Epithelial cell of proximal tubule (primary cell): ENCODE measurements around the gene C1orf35. TPM values are rescaled to one million over a fixed set of nuclear protein-coding genes. Genes with fewer than 3 reads are reported as not detected.

Source experiments
- DNase-seq: peaks from one replicate; pipeline ENCODE4 v3.0.0-alpha.2; 2011; ENCODE audit warnings: low read depth
- H3K4me3 ChIP-seq: 2 replicates; pipeline ENCODE4 v1.5.1; 2011; ENCODE audit warnings: low read depth, mild to moderate bottlenecking, low read length
- total RNA-seq: library from RNA; depleted of rRNA; stranded (reverse); fragments of >200 nt; gene quantifications from 2 replicates; pipeline ENCODE4 v1.2.3, GENCODE V29; 2015
- TF ChIP-seq, protein P1 (sequence below): conservative IDR thresholded peaks from 2 replicates; pipeline ENCODE4 v1.5.1; 2012; ENCODE audit warnings: low read depth, mild to moderate bottlenecking, low read length

Gene C1orf35
- total RNA-seq, 1 donor from 2014 or later: 23.8 TPM

DNA sequence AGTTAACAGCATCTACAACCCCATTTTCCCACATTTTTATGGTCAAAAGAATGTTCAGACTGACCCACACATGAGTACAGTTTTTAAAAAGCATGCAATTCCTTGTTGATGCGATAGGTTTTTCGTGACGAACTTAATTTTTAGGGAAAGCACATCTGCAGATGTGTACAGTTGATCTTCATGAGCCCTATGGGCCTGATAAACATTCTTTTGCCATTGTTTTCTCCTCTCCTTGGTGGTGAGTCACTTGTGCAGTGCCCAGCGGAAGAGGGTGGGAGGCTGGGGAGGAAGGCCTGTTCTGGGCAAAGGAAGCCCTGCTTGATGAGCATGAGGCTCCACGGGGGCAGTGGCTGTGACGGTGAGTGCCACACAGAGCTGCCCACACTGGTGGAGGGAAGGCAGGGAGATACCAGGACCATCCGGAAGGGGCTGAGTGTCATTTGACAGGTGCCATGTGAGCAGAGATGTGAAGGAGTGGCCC lies 15.3 kb downstream of the C1orf35 start:
- no peak for DNase-seq
- TF ChIP-seq, protein P1, sequence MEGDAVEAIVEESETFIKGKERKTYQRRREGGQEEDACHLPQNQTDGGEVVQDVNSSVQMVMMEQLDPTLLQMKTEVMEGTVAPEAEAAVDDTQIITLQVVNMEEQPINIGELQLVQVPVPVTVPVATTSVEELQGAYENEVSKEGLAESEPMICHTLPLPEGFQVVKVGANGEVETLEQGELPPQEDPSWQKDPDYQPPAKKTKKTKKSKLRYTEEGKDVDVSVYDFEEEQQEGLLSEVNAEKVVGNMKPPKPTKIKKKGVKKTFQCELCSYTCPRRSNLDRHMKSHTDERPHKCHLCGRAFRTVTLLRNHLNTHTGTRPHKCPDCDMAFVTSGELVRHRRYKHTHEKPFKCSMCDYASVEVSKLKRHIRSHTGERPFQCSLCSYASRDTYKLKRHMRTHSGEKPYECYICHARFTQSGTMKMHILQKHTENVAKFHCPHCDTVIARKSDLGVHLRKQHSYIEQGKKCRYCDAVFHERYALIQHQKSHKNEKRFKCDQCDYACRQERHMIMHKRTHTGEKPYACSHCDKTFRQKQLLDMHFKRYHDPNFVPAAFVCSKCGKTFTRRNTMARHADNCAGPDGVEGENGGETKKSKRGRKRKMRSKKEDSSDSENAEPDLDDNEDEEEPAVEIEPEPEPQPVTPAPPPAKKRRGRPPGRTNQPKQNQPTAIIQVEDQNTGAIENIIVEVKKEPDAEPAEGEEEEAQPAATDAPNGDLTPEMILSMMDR: no peak
- peak overlapping the region; percentile 20 for H3K4me3 ChIP-seq

DNA sequence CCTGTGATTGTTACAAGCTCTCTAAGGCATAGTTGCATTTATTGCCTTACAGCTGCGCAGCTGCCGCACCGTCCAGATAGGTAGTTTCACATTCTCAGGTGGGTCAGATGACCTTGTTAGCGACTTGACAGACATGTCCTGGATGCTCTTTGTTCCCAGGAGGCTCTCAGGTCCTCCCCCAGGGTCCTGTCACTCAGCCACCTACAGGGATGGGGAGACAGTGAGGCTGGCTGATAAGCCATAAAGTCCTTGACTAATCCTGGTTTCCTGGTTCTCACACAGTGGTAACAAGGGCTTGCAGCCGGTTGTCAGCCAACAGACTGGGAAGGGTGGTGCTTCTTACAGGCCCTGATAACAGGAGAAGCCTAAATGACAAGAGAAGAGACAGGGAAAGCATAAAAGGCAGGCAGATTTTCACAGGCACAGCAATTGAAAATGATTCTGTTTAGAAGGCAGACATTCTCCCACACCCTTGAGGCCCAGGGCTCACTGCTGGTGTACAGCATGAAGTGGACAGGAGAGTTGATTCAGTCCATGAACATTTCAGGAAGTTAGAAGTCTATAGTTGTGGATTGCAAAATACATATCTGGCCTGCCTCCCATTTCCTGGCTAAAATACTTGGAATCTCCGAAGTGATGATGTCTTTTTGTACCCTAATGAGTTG lies 17.7 kb downstream of the C1orf35 start:
- no peak for DNase-seq
- TF ChIP-seq, protein P1: no peak
- peak overlapping the region; percentile 98 for H3K4me3 ChIP-seq

DNA sequence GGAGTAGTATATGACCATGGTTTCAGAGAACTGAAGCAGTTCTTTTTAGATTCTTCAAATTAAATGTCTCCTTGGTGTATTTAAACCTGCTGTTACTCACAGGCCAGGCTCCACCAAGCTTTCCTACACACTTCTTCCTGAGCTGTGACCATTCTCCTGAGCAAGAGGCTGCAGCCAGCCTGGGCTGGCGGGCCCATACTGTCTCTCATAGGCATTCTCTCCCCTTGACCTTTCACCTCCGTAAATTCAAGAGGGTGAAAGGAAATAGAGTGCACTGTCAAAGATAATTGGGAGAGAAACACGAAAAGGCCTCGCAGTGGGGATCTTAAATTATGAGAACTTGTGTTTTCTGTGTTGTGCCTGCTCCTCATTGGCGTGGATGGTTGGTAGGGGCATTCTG lies 18.3 kb downstream of the C1orf35 start:
- peak overlapping the region; percentile 98 for H3K4me3 ChIP-seq
- TF ChIP-seq, protein P1: no peak
- DNase-seq: no peak

DNA sequence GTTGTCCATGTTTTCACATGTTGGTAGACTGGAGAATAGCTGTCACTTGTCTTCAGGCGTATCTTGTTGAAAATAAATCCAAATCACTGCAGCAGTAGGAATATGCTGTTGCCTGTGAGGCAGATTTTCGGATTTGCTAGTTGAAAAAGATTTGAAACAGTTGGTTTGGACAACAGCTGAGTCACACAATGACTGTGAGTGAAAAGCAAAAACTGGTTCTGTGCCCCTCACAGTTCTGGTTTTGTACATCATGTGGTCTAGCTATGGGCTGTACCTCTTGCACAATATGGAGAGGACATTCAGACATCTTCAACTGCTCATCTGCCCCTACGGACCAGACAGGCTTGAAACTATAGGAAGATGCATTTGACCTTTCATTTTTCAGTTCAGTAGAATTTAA lies 18.8 kb downstream of the C1orf35 start:
- H3K4me3 ChIP-seq: peak overlapping the region; percentile 98
- DNase-seq: no peak
- TF ChIP-seq, protein P1: no peak

DNA sequence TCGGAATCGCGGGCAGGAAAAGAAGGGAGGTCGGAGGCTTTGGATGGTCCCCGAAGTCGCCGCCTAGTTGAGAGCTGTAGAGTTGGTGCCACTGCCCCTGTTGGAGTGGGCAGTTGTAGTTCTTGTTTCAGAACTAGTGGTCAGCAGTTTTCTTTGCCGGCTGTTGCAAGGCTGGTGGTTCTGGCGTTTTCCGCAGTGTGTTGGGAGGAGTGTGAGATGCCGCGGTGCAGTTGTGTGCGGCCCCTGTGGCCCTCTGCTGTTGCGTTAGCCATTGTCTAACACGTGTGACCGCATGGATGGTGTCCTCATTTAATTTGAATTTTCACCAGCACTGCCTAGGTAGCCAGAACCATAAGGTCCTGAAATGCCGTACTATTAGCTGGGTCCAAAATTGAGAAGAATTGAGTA lies 19.2 kb downstream of the C1orf35 start:
- DNase-seq: no peak
- TF ChIP-seq, protein P1: no peak
- H3K4me3 ChIP-seq: peak overlapping the region; percentile 98

DNA sequence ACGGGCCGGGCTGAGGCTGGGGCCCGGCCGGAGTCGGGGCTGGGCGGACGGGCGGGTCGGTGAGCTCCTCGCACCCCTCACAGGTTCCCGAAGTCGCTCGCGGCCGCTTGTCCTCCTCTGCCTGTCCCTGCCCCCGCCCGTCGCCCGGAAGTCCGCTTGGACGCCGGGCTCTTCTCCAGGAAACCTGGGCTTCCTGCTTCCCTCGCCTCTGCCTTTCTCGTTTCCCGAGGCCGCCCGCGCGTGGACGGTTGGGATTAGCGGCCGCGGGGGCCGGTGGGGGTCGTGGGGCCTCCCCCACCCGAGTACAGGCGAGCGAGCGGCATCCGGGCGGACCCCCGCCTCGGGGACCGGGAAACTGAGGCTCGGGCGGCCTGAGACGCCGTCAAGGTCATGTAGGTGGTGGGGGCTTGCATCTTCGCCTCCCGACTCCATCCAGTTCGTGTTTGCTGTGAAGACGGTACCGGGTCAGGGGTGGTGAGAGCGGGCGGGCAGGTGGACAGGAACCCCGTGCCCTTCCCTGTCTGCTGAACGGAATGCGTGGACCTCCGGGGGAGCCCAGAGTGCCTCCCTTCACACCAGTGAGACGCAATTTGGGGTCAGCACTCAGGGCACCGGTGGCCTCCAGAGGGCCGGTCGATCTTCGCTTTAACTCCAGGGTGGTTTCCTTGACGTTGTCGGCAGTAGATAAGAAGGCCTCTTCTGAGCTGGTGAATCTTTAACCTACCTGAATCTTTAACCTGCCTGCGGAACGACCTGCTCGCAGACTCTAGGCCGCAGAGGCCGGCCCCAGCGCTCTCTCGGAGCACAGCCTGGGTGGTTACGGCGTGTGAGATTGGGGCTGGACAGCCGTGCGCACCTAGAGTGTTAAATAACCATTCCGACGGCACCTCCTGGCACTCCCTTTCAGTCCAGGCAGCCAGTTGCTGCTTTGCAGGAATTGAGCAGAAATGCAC lies 19.9 kb downstream of the C1orf35 start:
- H3K4me3 ChIP-seq: peak overlapping the region; percentile 98
- TF ChIP-seq, protein P1: no peak
- DNase-seq: no peak
